ENCODE data around the gene WDPCP. TPM values are rescaled to one million over a fixed set of nuclear protein-coding genes. Genes with fewer than 3 reads are reported as not detected.

The WDPCP gene
- polyA plus RNA-seq, 1 of the 3 experiments (the other 2 are of a cell fraction): 3.1 TPM

- Histone ChIP-seq H4K20me1 (ENCODE audit: insufficient read depth) (no peaks in the 10 kb centered on the region), H3K27me3 (ENCODE audit: insufficient read depth) (no peaks in the 10 kb centered on the region), H3K9ac (no peak overlapping the region), H3K27ac (ENCODE audit: low read depth in 2 of 2, low read length in 1 of 2) (peak overlapping the region in 1 of 2 experiments; percentile 30; a peak in 1 of 4 replicates), H3K4me1 (ENCODE audit: control insufficient read depth in 1 of 2, insufficient read depth in 2 of 2, low read depth in 1 of 2, low read length in 1 of 2) (peaks cover 0 to 4% of the 10 kb centered on the region in 2 experiments; a peak in 2 of 4 replicates), H3K79me2 (ENCODE audit: insufficient read depth) (no peaks in the 10 kb centered on the region), H3K4me3 (ENCODE audit: low read depth in 2 of 2, low read length in 1 of 2) (no peak overlapping the region), H3K36me3 (replicated peaks in 1 of 2; ENCODE audit: control insufficient read depth in 1 of 2, insufficient read depth in 2 of 2, low read length in 1 of 2) (no peaks in the 10 kb centered on the region), H2AFZ (ENCODE audit: low read depth) (no peak overlapping the region), H3F3A (replicated peaks; ENCODE audit: insufficient read depth) (peaks cover 17% of the 10 kb centered on the region), H3K4me2 (peak overlapping the region; percentile 43; the same call in 1 of the 2 replicates), H3K9me2 (no peaks in the 10 kb centered on the region), H3K9me3 (no peaks in the 10 kb centered on the region)
- no peak for DNase-seq
- ChIA-PET POLR2A (no interaction called here), CTCF (no interaction called here)
- WGBS (ENCODE audit: low lambda C conversion rate): 65% methylated on average over 6 of the region's 6 CpGs
- TF ChIP-seq ELF1 (IDR thresholded peaks at IDR 0.05): no peak
Observed at GRCh38 chr2:63539416-63540162, 48.7 kb downstream of the WDPCP start.

- ChIA-PET POLR2A (no interaction called here), CTCF (no interaction called here)
- TF ChIP-seq TCF12 (IDR thresholded peaks at IDR 0.05) (no peak), RFX5 (IDR thresholded peaks at IDR 0.05; ENCODE audit: low read length) (no peak), GATA2 (CRISPR knock-in tag; IDR thresholded peaks at IDR 0.05) (no peak), RXRA (IDR thresholded peaks at IDR 0.05; ENCODE audit: borderline replicate concordance, low read depth) (no peak), JUND (IDR thresholded peaks at IDR 0.05) (no peak)
Observed at GRCh38 chr2:63538390-63538789, 49.9 kb downstream of the WDPCP start.

GRCh38 chr2:63537306-63537705 is 51.0 kb downstream of the WDPCP start:
- POLR2A ChIA-PET: no interaction called here
- WGBS (ENCODE audit: low lambda C conversion rate): 81% methylated on average over 2 of the region's 2 CpGs

More at GRCh38 chr2:63538390-63538789, 49.9 kb downstream of the WDPCP start:
- H3K27ac ChIP-seq (ENCODE audit: low read depth in 2 of 2, low read length in 1 of 2): peak overlapping the region in 1 of 2 experiments; percentile 1; a peak in 1 of 4 replicates
- no peak overlapping the region for H3K4me3 ChIP-seq (ENCODE audit: low read depth in 2 of 2, low read length in 1 of 2)
- H3K4me2 ChIP-seq: no peak overlapping the region
- no peaks in the 10 kb centered on the region for H3K9me2 ChIP-seq
- H3K79me2 ChIP-seq (ENCODE audit: insufficient read depth): no peaks in the 10 kb centered on the region
- no peak for DNase-seq
- no peaks in the 10 kb centered on the region for H3K27me3 ChIP-seq (ENCODE audit: insufficient read depth)
- no peaks in the 10 kb centered on the region for H3K9me3 ChIP-seq
- H3K9ac ChIP-seq: no peak overlapping the region
- H2AFZ ChIP-seq (ENCODE audit: low read depth): no peak overlapping the region
- no peaks in the 10 kb centered on the region for H4K20me1 ChIP-seq (ENCODE audit: insufficient read depth)
- peaks cover 17% of the 10 kb centered on the region for H3F3A ChIP-seq (replicated peaks; ENCODE audit: insufficient read depth)
- no peaks in the 10 kb centered on the region for H3K36me3 ChIP-seq (replicated peaks in 1 of 2; ENCODE audit: control insufficient read depth in 1 of 2, insufficient read depth in 2 of 2, low read length in 1 of 2)
- peaks cover 0 to 4% of the 10 kb centered on the region in 2 experiments; a peak in 2 of 4 replicates for H3K4me1 ChIP-seq (ENCODE audit: control insufficient read depth in 1 of 2, insufficient read depth in 2 of 2, low read depth in 1 of 2, low read length in 1 of 2)

More at GRCh38 chr2:63537306-63537705, 51.0 kb downstream of the WDPCP start:
- no peak overlapping the region for H3K4me3 ChIP-seq (ENCODE audit: low read depth in 2 of 2, low read length in 1 of 2)
- no peak overlapping the region for H3K9ac ChIP-seq
- no peak overlapping the region for H3K27ac ChIP-seq (ENCODE audit: low read depth in 2 of 2, low read length in 1 of 2)
- no peak overlapping the region for H3K4me2 ChIP-seq
- H3F3A ChIP-seq (replicated peaks; ENCODE audit: insufficient read depth): peaks cover 17% of the 10 kb centered on the region
- no peak for TF ChIP-seq NRF1 (IDR thresholded peaks at IDR 0.05; ENCODE audit: low read depth, low read length)
- no peak for TF ChIP-seq ELF1 (IDR thresholded peaks at IDR 0.05)
- TF ChIP-seq FOXJ3 (CRISPR knock-in tag; IDR thresholded peaks at IDR 0.05): no peak
- TF ChIP-seq REST (IDR thresholded peaks at IDR 0.05; ENCODE audit: low read depth, low read length): no peak
- CTCF ChIA-PET: no interaction called here
- H3K9me3 ChIP-seq: no peaks in the 10 kb centered on the region
- no peaks in the 10 kb centered on the region for H3K36me3 ChIP-seq (replicated peaks in 1 of 2; ENCODE audit: control insufficient read depth in 1 of 2, insufficient read depth in 2 of 2, low read length in 1 of 2)
- no peak for DNase-seq
- no peak overlapping the region for H2AFZ ChIP-seq (ENCODE audit: low read depth)
- H3K79me2 ChIP-seq (ENCODE audit: insufficient read depth): no peaks in the 10 kb centered on the region
- H3K9me2 ChIP-seq: no peaks in the 10 kb centered on the region
- H4K20me1 ChIP-seq (ENCODE audit: insufficient read depth): no peaks in the 10 kb centered on the region
- peaks cover 0 to 4% of the 10 kb centered on the region in 2 experiments; a peak in 2 of 4 replicates for H3K4me1 ChIP-seq (ENCODE audit: control insufficient read depth in 1 of 2, insufficient read depth in 2 of 2, low read depth in 1 of 2, low read length in 1 of 2)
- no peaks in the 10 kb centered on the region for H3K27me3 ChIP-seq (ENCODE audit: insufficient read depth)
